KBM-7 (cell line): ENCODE measurements around the gene FANCD2OS.
"Not testable (repeated sequence)": the region's sequence is repeated elsewhere in the genome, so short reads cannot be mapped to it uniquely, and the experiment has no call there.

Source experiments
- DNase-seq: peaks from one replicate; pipeline ENCODE4 v3.0.0-alpha.2; 2015
- in situ Hi-C: fragments of 300-500 bp; cut with MboI; formaldehyde crosslinking; loops from 2 replicates; pipeline ENCODE4 v1.14.3; 2020; ENCODE audit warnings: low sequenced_read_pairs, low pct_unique_long_range_greater_than_20kb, mixed read lengths

Gene FANCD2OS, protein sequence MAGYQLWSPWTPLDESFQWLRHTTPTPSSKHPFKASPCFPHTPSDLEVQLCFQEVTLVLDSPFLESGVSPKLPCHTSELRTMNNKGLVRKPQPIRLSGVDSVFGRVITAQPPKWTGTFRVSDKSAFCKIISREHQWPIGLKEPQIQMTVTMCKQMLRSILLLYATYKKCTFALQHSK

DNA sequence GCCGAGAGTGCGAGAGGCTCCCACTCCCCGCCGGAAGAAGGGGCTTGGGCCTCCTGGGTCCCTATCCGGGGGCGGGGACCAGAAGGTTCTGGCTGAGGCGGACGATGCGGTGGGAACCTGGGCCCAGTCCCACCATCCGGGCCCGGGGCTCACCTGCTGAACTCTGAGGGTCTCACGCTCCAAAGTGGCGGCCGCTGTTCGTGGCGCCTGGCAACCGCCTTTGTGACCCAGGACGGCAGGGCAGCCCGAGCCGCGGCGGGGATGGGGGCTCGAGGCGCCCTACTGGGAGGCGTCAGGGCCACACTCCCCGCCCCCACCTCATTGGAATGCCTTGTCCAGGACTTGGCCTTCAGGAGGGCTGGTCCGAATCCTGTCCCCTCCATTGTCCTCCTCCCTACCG is at the start of gene FANCD2OS:
Gene FANCD2OS (minus strand): TSS at position 165 of the 400 bp plus-strand sequence. CDS start 3,481 bp downstream, outside the sequence.
- in situ Hi-C loops = no loop called here
- DNase-seq = no peak

GRCh38 chr3:10157031-10157430 is 49.0 kb upstream of the FANCD2OS start:
- in situ Hi-C loops = no loop called here
- DNase-seq = no peak

DNA sequence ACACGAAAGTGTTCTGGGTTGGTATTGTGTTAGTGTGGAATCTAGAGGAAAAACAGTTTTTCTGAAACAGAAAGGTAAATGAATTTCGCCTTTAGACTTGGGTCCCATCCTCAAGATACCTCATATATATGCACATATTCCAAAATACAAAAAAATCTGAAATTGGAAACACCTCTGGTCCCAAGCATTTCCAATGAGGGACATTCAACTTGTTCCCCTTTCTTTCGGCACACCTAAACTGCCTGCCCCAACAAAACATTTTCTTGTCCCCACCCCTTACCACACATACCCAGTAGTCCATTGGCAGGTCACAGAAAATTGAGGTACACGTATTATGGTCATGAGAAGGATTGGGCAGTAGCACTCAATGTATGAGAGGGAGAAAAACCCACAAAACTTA is 47.6 kb upstream of the FANCD2OS start:
- in situ Hi-C loops = no loop called here
- DNase-seq = no peak

- DNase-seq = no peak
- in situ Hi-C loops = no loop called here
Observed at GRCh38 chr3:10155123-10155472, 47.0 kb upstream of the FANCD2OS start.

DNA sequence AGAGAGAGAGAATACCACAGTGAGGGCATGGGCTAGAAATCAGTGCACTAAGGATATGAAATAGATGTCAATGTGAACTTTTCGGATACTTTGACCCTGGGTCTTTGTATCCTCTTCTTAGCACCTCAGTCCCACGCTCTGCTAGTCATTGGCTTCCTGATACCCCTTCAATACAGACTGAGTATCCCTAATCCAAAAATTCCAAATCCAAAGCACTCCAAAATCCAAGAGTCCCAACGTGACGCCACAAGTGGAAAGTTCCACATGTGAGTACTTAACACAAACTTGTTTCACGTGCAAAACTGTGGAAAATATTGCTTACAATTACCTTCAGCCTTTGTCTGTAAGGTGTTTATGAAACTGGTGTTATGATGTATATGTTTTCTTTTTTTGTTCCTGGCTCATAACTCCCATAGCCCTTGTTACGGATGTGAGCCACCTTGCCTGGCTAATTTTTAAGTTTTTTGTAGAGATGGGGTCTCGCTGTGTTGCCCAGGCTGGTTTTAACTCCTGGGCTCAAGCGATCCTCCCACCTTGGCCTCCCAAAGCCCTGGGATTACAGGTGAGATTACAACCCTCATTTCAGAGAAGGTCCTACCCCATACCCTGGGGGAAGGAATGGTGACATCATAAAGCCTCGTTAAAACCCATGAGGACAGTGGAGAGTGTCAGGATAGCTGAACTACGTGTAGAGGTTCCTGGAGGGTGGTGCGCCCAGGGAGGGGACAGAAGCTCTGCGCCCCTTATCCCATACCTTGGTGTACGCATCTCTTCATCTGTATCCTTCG is 46.5 kb upstream of the FANCD2OS start:
- no peak for DNase-seq
- in situ Hi-C loops = no loop called here

DNA sequence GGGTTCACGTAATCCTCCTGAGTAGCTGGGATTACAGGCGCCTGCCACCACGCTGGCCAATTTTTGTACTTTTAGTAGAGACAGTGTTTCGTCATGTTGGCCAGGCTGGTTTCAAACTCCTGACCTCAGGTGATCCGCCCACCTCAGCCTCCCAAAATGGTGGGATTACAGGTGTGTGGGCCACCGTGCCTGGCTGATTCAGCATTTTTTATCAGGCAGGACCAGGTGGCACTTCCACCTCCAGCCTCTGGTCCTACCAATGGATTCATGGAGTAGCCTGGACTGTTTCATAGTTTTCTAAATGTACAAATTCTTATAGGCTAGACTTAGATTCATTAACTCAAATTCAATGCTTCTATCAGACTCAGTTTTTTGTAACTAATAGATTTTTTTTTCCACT is 42.9 kb upstream of the FANCD2OS start:
- in situ Hi-C loops = no loop called here

DNA sequence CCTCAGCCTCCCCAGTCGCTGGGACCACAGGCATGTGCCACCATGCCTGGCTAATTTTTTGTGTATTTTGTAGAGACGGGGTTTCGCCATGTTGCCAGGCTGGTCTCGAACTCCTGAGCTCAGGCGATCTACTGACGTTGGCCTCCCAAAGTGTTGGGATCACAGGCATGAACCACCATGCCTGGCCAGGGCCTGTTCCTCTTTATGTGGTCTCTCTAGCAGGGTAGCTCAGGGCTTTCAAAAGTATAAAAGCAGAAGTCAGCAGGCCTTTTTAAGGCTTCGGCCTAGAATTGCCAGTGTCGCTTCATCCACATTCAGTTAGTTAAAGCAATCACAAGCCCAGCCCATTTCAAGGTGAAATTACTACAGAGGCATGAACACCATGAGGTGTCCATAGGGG is 41.2 kb upstream of the FANCD2OS start:
- DNase-seq = peak; percentile 61
- in situ Hi-C loops = no loop called here

More for the DNA sequence above, 42.9 kb upstream of the FANCD2OS start:
- no peak for DNase-seq

- in situ Hi-C loops = no loop called here
- peak; percentile 49 for DNase-seq
Observed at GRCh38 chr3:10145685-10146084, 37.6 kb upstream of the FANCD2OS start.

- peak; percentile 65 for DNase-seq
- in situ Hi-C loops = no loop called here
Observed at GRCh38 chr3:10142707-10143560, 34.9 kb upstream of the FANCD2OS start.

DNA sequence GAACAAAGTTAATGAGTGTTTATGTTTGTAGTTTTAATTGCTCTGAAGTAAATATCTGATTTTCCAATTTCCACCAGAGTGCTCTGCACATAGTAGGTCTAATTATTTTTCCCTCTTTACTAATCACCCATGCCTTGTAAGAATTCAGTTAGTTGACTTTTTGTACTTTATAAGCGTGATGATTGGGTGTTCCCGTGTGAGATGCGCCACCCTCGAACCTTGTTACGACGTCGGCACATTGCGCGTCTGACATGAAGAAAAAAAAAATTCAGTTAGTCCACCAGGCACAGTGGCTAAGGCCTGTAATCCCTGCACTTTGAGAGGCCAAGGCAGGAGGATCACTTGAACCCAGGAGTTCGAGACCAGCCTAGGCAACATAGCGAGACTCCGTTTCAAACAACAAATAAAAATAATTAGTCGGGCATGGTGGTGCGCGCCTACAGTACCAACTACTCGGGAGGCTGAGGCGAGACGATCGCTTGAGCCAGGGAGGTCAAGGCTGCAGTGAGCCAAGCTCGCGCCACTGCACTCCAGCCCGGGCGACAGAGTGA is 33.0 kb upstream of the FANCD2OS start:
- in situ Hi-C loops = no loop called here
- no peak for DNase-seq

- no peak for DNase-seq
- in situ Hi-C loops = no loop called here
Observed at GRCh38 chr3:10137178-10137577, 29.1 kb upstream of the FANCD2OS start.

DNA sequence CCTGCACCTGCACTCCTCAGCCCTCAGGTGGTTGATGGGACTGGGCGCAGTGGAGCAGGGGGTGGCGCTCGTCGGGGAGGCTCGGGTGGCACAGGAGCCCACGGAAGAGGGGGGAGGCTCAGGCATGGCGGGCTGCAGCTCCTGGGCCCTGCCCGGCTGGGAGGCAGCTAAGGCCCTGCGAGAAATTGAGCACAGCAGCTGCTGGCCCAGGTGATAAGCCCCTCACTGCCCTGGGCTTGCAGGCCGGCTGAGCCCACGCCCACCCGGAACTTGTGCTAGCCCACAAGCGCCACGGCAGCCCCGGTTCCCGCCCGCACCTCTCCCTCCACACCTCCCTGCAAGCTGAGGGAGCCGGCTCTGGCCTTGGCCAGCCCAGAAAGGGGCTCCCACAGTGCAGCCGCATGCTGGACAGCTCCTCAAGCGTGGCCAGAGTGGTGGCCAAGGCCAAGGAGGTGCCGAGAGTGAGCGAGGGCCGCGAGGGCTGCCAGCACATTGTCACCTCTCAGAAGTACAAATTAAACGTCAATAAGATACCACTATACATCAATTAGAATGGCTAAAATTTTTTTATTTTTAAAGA is 28.5 kb upstream of the FANCD2OS start:
- in situ Hi-C loops = no loop called here
- no peak for DNase-seq

- DNase-seq, in situ Hi-C loops: not testable (repeated sequence)
Observed at GRCh38 chr3:10135872-10136271, 27.8 kb upstream of the FANCD2OS start.

DNA sequence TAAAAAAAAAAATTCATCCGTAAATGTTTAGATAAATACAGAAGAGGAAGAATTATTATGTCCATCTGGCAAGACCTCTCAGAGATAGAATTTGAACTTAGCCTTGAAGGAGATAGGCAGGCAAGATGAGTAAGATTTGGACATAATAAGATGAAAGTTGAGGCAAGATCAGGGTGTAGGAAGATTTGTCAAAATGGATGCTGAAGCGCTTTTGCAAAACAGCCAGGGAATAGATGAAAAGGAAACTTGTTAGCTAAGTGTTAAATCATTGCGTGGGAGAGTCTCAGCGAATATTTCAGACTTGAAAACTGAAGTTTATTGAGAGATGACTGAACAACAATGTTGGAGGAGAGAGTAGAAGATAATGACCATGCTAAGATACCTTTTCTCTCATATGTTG is 14.7 kb upstream of the FANCD2OS start:
- DNase-seq = no peak
- in situ Hi-C loops = no loop called here

DNA sequence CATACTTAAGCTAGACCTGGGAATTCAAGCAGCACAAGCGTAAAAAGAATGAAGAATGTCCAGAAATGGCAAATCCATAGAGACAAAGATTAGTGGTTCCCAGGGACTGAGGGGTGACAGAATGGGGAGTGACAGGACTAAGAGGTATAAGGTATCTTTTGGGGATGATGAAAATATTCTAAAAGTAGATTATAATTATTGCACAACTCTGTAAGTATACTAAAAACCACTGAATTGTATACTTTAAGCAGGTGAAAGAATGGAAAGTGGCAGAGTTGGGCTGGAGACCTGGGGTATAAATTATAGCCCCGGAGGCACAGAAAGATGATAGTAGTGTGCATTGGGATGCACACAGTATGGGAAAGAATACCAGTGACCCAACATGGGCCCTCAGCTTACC is 13.0 kb upstream of the FANCD2OS start:
- DNase-seq = no peak
- in situ Hi-C loops = no loop called here

- DNase-seq = no peak
- in situ Hi-C loops = no loop called here
Observed at GRCh38 chr3:10119376-10119775, 11.3 kb upstream of the FANCD2OS start.

DNA sequence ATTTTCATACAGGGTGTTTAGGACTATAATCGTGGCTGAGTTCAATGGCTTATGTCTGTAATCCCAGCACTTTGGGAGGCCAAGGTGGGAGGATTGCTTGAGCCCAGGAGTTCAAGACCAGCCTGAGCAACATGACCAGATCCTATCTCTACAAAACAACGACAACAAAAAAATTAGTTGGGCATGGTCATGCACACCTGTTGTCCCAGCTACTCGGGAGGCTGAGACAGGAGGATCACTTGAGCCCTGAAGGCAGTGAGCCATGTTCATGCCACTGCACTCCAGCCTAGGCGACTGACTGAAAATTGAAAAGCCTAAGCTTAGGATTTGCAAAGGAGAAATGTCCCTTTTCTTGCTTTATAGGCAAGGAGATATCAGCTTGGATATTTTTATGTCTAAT is 8.9 kb upstream of the FANCD2OS start:
- in situ Hi-C loops = no loop called here
- DNase-seq = no peak

- DNase-seq = peak; percentile 62
- in situ Hi-C loops = no loop called here
Observed at GRCh38 chr3:10116138-10116460, 8.0 kb upstream of the FANCD2OS start.

DNA sequence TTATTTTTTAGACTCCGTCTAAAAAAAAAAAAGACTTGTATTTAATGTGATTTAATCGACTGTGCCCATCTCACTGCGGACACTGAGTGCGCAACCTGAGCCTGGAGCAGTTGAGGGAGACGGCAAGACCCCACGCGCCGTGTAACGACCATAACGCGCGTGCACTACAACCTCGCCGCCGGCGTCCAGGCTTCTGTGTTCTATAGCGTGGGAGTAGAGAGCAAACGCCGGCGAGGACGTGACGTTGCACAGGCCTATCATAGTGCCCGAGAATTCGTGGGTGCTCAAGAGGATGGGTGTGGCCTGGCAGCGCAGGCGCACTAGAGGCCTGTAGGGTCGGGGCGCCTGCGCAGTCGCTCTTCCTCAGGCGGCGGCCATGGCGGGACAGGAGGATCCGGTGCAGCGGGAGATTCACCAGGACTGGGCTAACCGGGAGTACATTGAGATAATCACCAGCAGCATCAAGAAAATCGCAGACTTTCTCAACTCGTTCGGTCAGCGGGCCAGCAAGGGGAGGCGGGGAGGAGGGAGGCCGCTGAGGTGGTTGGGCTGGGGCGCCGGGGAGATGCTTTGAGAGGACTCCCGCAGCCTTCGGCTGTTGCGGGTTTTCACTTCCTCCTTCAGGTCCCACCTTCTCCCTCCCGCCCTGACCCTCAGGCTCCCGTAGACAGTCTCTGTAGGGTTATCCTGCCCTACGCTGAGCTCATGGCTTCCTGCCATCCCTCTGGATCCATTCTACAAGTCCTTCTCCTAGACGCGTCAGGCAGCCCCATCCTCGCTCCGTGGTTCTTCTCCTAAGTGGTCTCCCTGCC is 7.5 kb upstream of the FANCD2OS start, which contains the start of gene BRK1:
Gene BRK1 (plus strand): TSS at position 350 of the 812 bp plus-strand sequence. CDS start 27 bp downstream, at position 377.
- peak; percentile 96 for DNase-seq
- in situ Hi-C loops = no loop called here
